ENCODE measurements around the gene TMEM151B. TPM values are rescaled to one million over a fixed set of nuclear protein-coding genes. Genes with fewer than 3 reads are reported as not detected.

TMEM151B gene
- total and polyA plus RNA-seq, 11 donors: 0.21 to 5.3 (median 0.45) TPM; not detected in 4

- Histone ChIP-seq H3K9me3 (no peaks in the 10 kb centered on the region), H3K4me1 (peaks cover 0 to 12% (median 5%) of the 10 kb centered on the region in 12 donors), H3K4me3 (no peak overlapping the region), H3K27me3 (peaks cover 0 to 7% (median 0%) of the 10 kb centered on the region in 9 donors), H3K36me3 (no peaks in the 10 kb centered on the region), H3K27ac (peak overlapping the region in 1 of 12 donors; percentile 42)
- intact Hi-C loops (cut with DNase I): loop anchor here (1.0 to 10.0 kb wide), 12 partner anchors 70 to 242 kb away; partner anchors contain the start of genes CAPN11 (in 1 of the 10) and NFKBIE (in 1 of the 10)
- DNase-seq: peak in 4 of 5 donors; percentile 44 to 58 (median 46)
- peak; percentile 57 to 83 (median 78) for ATAC-seq
- 4 to 6% (median 5%) methylated on average over 11 of the region's 11 CpGs for WGBS, 4 donors
- TF ChIP-seq, protein P1, sequence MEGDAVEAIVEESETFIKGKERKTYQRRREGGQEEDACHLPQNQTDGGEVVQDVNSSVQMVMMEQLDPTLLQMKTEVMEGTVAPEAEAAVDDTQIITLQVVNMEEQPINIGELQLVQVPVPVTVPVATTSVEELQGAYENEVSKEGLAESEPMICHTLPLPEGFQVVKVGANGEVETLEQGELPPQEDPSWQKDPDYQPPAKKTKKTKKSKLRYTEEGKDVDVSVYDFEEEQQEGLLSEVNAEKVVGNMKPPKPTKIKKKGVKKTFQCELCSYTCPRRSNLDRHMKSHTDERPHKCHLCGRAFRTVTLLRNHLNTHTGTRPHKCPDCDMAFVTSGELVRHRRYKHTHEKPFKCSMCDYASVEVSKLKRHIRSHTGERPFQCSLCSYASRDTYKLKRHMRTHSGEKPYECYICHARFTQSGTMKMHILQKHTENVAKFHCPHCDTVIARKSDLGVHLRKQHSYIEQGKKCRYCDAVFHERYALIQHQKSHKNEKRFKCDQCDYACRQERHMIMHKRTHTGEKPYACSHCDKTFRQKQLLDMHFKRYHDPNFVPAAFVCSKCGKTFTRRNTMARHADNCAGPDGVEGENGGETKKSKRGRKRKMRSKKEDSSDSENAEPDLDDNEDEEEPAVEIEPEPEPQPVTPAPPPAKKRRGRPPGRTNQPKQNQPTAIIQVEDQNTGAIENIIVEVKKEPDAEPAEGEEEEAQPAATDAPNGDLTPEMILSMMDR (IDR thresholded peaks at IDR 0.05): peak; percentile 51 to 79 (median 61)
- TF ChIP-seq POLR2A (IDR thresholded peaks at IDR 0.05): no peak
These were observed 68.2 kb downstream of the TMEM151B start for GRCh38 chr6:44338228-44339122.

GRCh38 chr6:44339301-44339700 lies 69.1 kb downstream of the TMEM151B start:
- intact Hi-C loops (cut with DNase I): loop anchor here (2.0 to 10.0 kb wide), 11 partner anchors 70 to 242 kb away; partner anchors contain the start of genes CAPN11 (in 1 of the 10) and NFKBIE (in 1 of the 10)
- 76 to 88% (median 83%) methylated on average over 4 to 5 of the region's 5 CpGs for WGBS, 4 donors
- Histone ChIP-seq H3K4me1 (peaks cover 0 to 12% (median 5%) of the 10 kb centered on the region in 12 donors), H3K9me3 (no peaks in the 10 kb centered on the region), H3K36me3 (no peaks in the 10 kb centered on the region), H3K4me3 (no peak overlapping the region), H3K27ac (no peak overlapping the region), H3K27me3 (peaks cover 0 to 11% (median 0%) of the 10 kb centered on the region in 9 donors)
- ATAC-seq (no peak), DNase-seq (no peak)
- TF ChIP-seq, protein P1 (IDR thresholded peaks at IDR 0.05): no peak
- no peak for TF ChIP-seq POLR2A (IDR thresholded peaks at IDR 0.05)

- H3K9me3 ChIP-seq: no peaks in the 10 kb centered on the region
- peaks cover 0 to 12% (median 5%) of the 10 kb centered on the region in 12 donors for H3K4me1 ChIP-seq
- peaks cover 0 to 17% (median 0%) of the 10 kb centered on the region in 9 donors for H3K27me3 ChIP-seq
- intact Hi-C loops (cut with DNase I): loop anchor here (2.0 to 10.0 kb wide), 11 partner anchors 71 to 243 kb away; partner anchors contain the start of genes CAPN11 (in 1 of the 10) and NFKBIE (in 1 of the 10)
- no peak overlapping the region for H3K4me3 ChIP-seq
- no peak for DNase-seq
- no peaks in the 10 kb centered on the region for H3K36me3 ChIP-seq
- no peak for TF ChIP-seq POLR2A (IDR thresholded peaks at IDR 0.05)
- TF ChIP-seq, protein P1 (IDR thresholded peaks at IDR 0.05): no peak
- ATAC-seq: no peak
- H3K27ac ChIP-seq: no peak overlapping the region
- 66 to 80% (median 77%) methylated on average over 6 to 7 of the region's 7 CpGs for WGBS, 4 donors
These were observed 69.7 kb downstream of the TMEM151B start for GRCh38 chr6:44339763-44340625.
